ENCODE results near the gene KLK13.

Gene KLK13

GRCh38 chr19:51064534-51065220 lies at the start of gene KLK13:
Gene KLK13 (minus strand): TSS chr19:51065092. CDS start chr19:51065067, 25 bp downstream.
- no peak for DNase-seq

GRCh38 chr19:51114087-51114729 lies 49.3 kb upstream of the KLK13 start:
- peak; percentile 56 to 63 for DNase-seq

GRCh38 chr19:51111606-51112005 lies 46.7 kb upstream of the KLK13 start:
- DNase-seq: no peak

- DNase-seq: no peak
Observed at GRCh38 chr19:51110666-51110971, 45.7 kb upstream of the KLK13 start.

GRCh38 chr19:51108805-51109146 lies 43.9 kb upstream of the KLK13 start:
- DNase-seq: no peak

- DNase-seq: peak; percentile 98
Observed at GRCh38 chr19:51108066-51108804, 43.3 kb upstream of the KLK13 start, which contains the start of gene CTU1. Gene CTU1 (minus strand): TSS chr19:51108409. CDS start chr19:51104569, 3,840 bp downstream.

GRCh38 chr19:51107406-51108065 lies 42.6 kb upstream of the KLK13 start:
- DNase-seq: no peak

GRCh38 chr19:51103926-51104341 lies 39.0 kb upstream of the KLK13 start:
- DNase-seq: no peak

GRCh38 chr19:51102991-51103390 lies 38.1 kb upstream of the KLK13 start:
- no peak for DNase-seq

GRCh38 chr19:51101171-51101865 lies 36.4 kb upstream of the KLK13 start:
- DNase-seq: no peak

- no peak for DNase-seq
Observed at GRCh38 chr19:51100601-51101000, 35.7 kb upstream of the KLK13 start.

- DNase-seq: no peak
Observed at GRCh38 chr19:51099047-51099382, 34.1 kb upstream of the KLK13 start.

- peak in 1 of 2 experiments; percentile 58 for DNase-seq
Observed at GRCh38 chr19:51098365-51099046, 33.6 kb upstream of the KLK13 start.

- no peak for DNase-seq
Observed at GRCh38 chr19:51097796-51098195, 32.9 kb upstream of the KLK13 start.

GRCh38 chr19:51097166-51097738 lies 32.4 kb upstream of the KLK13 start:
- peak; percentile 82 for DNase-seq

- no peak for DNase-seq
Observed at GRCh38 chr19:51096473-51097165, 31.7 kb upstream of the KLK13 start.

- DNase-seq: peak; percentile 59 to 63
Observed at GRCh38 chr19:51094696-51095279, 29.9 kb upstream of the KLK13 start.

- no peak for DNase-seq
Observed at GRCh38 chr19:51093510-51094345, 28.8 kb upstream of the KLK13 start.

- no peak for DNase-seq
Observed at GRCh38 chr19:51093101-51093500, 28.2 kb upstream of the KLK13 start.

Data from activated T-cell treated with anti-CD3 and anti-CD28 coated beads, Interleukin-2, amount 50 U/mL, for 48 hours (primary cell).